CD4-positive, alpha-beta T cell treated with Interleukin-21 for 1 hour (primary cell): ENCODE measurements around the gene SLC30A3.
A peak's percentile ranks its signal among the peaks of the same experiment; 100 is the strongest.

Source experiments
- DNase-seq: peaks from one replicate; pipeline ENCODE4 v3.0.0-alpha.2; 2020

SLC30A3 gene

DNA sequence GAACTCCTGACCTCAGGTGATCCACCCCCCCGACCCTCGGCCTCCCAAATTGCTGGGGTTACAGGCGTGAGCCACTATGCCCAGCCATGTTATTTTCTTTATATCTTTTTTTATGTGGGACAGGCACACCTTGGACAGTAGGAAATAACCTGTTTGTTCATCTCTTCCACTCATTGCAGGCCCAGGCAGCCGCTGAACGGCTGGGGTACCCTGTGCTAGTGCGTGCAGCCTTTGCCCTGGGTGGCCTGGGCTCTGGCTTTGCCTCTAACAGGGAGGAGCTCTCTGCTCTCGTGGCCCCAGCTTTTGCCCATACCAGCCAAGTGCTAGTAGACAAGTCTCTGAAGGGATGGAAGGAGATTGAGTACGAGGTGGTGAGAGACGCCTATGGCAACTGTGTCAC, 37.3 kb downstream of the SLC30A3 start:
- DNase-seq = no peak

DNA sequence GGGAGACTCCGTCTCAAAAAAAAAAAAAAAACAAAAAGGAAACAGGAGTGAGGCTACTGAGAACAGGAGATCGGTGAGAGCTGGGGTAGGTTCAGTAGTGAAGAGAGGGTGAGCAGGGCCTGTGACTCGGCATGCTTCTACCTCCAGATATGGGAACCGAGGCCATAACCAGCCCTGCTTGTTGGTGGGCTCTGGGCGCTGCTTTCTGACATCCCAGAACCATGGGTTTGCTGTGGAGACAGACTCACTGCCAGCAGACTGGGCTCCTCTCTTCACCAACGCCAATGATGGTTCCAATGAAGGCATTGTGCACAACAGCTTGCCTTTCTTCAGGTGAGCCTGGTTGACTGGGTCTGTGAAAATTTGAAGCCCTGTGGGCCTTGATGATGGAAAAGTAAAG, 39.4 kb downstream of the SLC30A3 start:
- no peak for DNase-seq

DNA sequence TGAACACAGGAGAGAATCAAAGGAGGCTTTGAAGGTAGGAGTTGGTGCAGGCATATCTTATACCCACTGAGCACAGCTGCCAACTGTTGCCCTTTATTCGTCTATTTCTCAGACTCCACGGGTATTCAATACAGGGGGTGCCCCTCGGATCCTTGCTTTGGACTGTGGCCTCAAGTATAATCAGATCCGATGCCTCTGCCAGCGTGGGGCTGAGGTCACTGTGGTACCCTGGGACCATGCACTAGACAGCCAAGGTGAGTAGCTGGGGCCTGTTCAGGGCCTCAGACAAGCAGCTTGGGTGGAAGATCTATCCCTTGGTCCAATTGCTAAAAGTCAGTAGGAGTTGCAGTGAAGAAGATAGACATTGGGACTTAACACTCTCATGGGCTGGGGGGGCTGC, 40.4 kb downstream of the SLC30A3 start:
- no peak for DNase-seq

DNA sequence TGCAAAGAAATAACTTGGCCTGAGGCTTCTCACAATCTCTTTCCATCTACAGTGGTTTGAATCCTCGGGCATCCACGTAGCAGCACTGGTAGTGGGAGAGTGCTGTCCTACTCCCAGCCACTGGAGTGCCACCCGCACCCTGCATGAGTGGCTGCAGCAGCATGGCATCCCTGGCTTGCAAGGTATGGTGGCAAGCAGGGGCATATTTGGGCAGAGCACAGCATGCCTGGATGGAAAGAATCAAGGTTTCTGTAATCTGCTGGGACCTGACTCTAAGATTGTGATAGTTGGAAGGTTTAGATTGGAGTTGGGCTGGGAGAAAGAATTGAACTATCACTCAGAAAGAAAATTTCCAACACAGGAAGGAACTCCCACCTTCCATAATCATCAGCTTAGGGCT, 41.7 kb downstream of the SLC30A3 start:
- no peak for DNase-seq

DNA sequence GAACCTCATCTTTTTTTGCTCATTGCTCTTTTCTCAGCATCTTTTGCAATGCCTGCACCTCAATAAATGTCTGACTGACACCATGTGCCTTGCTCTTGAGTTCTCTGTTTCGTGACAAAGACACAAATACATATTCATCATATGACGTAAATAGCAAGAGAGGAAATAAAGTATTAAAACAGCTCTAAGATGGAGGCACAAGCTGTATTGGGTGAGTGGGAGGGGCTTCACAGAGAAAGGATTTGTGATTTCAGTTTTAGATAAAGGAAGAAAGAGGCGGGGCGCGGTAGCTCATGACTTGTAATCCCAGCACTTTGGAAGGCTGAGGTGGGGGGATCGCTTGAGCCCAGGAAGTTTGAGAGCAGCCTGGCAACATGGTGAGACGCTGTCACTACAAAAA, 42.8 kb downstream of the SLC30A3 start:
- DNase-seq = no peak

DNA sequence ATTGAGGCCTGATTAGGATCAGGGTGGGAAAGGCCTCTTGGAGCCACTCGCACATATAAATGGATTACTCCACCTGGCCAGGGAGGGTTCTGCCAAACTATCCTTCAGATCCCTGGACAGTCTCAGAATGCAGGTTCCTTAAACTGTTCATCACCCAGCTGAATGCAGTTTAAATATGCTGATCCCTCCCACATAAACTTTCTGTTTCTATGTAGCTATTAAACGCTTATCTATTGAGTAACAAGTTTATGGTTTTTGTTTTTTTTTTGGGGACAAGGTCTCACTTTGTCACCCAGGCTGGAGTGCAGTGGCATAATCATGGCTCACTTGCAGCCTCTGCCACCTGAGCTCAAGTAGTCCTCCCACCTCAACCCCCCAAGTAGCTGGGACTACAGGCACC, 43.8 kb downstream of the SLC30A3 start:
- DNase-seq = no peak

DNA sequence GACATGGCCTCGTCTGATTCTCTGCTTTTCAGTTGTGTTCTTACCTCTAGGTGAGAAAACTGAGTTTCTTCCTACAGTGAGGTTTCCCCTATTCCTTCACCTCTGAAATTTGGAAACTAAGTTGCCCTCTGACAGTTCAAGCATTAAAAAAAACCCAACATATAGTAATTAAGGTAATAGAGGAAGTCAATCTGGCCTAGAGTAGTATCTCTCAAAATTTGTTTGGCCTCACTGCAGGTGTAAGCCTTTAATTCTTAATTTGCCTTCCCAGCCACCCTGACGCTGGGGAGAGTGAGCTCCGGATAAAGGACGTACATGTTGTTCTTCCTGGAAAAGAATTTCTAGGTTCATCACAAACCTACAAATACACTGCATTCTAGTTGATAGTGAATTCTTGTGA, 44.2 kb downstream of the SLC30A3 start:
- DNase-seq = no peak

DNA sequence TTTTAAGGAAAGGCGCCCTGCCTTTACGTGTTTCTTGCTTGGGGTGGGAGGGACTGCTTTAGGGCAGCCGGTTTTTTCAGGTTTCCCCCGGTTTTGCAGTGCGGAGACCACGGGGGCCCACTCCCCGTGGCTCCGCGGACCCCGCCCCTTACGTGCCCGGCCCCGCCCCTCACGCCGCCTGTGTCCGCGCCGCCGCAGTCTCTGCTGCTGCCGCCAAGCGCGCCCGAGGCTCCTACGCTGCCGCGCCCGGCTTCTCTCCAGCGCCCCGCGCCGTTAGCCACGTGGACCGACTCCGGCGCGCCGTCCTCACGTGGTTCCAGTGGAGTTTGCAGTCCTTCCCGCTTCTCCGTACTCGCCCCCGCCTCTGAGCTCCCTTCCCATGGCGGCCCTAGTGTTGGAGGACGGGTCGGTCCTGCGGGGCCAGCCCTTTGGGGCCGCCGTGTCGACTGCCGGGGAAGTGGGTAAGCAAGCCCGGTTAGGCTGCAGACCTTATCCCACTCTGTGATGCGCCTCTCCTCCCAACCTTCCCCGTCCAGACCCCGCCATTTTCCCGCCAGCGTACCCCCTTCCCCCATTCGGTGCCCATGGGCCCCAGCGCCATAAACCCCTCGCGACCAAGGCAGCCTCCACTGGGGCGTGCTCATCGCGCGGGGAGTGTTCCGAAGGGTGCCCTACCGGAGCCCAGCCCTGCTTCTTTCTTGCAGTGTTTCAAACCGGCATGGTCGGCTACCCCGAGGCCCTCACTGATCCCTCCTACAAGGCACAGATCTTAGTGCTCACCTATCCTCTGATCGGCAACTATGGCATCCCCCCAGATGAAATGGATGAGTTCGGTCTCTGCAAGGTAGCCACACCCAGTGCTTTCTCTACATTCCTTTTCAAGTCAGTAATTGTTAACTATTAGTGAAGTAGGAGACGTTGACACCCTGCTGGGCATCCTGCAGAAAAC, 45.4 kb downstream of the SLC30A3 start, which contains the start of gene CAD:
TSS of gene CAD (plus strand) at position 197 of the 949 bp plus-strand sequence. CDS start at position 380, 183 bp downstream.
- peak; percentile 88 for DNase-seq

DNA sequence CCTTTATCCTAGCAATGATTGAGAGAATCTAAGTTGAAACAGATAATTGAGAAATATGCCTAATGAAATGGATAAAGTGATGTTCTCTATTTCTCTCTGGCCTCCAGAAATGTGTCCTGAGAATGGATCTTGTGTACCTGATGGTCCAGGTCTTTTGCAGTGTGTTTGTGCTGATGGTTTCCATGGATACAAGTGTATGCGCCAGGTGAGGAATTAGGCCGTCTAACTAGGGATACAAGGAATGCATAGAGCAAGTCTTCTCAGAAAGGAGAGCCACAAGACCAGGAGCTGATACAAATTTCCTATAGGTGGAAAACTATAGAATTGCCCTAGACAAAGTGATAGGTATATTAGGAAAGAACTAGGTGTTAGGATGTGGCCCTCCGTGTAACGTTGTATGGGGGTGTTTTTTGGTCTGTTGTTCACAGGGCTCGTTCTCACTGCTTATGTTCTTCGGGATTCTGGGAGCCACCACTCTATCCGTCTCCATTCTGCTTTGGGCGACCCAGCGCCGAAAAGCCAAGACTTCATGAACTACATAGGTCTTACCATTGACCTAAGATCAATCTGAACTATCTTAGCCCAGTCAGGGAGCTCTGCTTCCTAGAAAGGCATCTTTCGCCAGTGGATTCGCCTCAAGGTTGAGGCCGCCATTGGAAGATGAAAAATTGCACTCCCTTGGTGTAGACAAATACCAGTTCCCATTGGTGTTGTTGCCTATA, 46.3 kb downstream of the SLC30A3 start:
- DNase-seq = no peak

DNA sequence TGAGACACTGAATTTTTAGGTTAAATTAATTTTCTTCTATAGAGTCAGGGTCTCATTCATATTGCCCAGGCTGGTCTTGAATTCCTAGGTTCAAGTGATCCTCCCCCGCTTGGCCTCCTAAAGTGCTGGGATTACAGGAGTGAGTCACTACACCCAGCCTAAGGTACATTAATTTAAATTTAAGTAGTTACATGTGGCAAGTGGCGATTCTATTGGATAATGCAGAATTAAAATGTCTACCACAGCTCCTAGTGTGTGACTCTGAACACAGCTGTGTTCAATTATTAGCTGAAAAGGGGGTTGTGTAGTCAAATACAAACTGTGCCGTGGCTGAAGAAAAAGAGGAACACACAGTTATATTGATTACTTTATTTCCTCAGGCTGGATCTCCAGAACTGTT, 47.9 kb downstream of the SLC30A3 start:
- no peak for DNase-seq

DNA sequence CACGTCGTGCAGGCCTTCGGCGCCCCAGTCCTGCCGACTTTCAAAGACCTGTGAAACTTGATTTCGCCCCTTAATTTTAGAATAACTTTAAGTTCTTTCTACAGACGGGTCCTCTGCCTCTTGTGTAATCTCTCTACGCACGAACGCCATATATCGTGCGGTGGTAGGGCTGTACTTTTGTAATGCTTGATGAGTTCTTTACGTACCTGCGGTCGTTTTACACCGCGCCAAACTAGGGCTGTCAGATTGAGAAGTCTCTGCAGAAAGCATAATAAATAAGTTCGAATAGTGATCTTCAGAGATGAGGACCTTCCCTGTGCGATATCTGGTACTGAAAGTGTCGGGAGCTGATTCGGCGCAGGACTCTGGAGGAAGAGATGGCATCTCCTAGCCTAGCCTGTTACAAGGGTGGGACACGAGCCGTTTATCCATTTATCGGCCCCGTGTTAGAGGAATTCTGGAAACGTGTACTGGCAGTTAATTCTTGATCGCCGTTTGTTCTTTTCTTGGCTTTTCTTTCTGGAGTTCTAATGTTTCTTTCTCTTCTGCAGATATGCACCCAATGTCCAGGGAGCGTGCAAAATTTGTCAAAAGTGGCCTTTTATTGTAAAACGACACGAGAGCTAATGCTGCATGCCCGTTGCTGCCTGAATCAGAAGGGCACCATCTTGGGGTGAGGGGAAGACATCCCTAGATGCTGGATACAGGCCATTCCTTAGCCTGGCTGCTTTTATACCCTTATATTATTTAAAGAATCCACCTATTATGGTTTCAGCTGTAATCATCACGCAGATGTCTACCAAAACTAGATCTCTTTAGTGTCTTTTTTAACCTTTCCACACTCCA, 50.0 kb downstream of the SLC30A3 start:
- peak; percentile 66 for DNase-seq

DNA sequence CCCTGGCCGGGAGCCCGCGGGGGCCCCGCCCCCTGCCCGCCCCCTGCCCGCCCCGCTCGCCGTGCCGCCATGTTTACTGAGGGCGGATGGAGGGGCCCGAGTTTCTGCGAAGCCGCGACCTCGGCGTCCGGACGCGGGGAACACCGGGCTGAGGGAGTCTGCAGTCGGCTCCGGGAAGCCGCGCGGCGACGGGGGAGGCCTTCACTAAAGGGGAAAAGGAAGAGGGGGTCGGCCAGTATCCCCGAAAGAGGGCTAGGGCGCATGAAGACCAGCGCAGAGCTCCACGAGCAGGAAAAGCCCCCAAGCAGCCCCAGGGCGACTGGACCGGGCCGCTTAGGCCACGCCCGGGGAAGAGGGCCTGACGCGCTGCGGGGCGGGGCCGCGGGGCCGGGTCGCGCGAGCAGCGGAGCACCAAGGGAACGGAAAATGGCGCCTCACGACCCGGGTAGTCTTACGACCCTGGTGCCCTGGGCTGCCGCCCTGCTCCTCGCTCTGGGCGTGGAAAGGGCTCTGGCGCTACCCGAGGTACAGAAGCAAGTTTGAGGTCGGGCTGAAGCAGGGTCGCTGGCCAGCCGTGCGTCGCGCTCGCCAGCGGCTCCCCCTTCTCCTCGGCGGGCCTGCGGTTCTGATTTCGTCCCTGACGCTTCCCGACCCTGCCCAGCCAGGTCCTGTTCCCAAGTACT, 50.8 kb downstream of the SLC30A3 start, which contains the start of the genes ATRAID and SLC5A6:
TSS of gene ATRAID (plus strand) at position 99 of the 683 bp plus-strand sequence. CDS start at position 427, 328 bp downstream.
TSS of gene SLC5A6 (minus strand) at position 326 of the 683 bp plus-strand sequence. CDS start 4,618 bp downstream, outside the sequence.
- peak; percentile 89 for DNase-seq

DNA sequence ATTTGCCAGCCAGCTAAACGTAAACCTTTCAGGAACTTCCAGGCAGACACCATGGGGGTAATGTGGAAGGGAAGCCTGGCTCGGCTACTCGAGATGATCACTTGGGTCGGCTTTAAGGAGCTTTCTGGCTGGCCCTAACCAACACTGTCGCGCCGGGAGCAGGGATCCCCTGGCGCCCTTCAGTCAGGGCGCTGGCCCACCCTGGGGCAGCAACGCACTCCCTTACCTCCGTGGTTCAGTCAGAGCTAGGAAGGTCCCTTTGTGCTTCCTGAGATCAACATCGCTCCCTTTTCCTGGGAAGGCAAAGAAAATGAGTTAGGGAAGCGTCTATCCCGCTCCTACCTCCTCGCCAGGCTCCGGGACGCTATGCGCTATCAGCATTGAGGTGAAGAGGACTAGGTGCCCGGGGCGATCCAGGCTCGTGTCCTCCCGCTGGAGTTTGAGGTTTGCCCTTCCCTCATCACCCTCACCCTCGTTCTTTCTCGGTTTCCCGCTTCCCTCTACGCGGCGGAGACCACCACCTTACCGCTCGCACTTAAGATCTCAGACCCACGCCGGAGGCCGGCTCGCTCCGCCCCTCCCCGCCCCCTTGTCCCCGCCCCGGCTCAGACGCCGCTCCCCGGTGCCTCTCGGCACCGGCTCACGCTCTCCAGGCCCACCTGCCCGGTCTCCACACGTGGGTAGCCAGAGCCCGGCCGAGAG, 51.5 kb downstream of the SLC30A3 start:
- DNase-seq = no peak

DNA sequence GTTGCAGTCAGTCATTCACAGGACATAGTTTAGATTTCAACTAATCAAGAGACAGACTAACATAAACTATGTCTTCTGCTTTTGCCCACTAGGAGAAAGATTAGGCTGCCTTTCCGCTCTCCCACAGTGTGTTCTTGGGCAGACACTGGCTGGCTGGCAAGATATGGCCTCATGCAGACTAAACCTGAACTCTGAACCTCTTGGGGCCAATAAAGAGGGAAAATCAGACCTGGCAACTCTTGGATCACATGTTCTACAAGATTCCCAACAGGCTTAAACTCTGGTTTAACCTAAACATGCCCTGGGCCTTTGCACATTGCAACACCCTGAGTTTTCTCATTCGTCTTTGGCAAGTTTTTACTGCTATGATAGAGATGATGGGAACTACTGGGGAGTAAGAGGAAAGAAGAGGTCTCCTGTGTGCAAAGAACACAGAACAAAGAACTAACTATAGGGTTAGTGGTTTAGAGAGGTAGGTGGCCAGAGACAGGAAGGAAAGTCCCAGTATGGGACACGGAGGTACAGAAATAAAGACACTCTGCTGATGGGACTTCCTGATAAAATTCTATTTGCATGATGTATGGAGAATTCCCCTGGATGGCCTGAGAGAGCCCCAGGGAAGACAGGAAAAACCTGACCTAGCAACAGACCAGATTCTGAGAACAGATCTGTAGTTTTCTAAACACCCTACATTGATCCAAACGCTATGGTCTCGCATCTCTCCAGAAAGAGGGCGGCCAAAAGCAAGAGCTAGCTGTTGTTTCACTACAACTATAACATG, 53.0 kb downstream of the SLC30A3 start:
- no peak for DNase-seq

DNA sequence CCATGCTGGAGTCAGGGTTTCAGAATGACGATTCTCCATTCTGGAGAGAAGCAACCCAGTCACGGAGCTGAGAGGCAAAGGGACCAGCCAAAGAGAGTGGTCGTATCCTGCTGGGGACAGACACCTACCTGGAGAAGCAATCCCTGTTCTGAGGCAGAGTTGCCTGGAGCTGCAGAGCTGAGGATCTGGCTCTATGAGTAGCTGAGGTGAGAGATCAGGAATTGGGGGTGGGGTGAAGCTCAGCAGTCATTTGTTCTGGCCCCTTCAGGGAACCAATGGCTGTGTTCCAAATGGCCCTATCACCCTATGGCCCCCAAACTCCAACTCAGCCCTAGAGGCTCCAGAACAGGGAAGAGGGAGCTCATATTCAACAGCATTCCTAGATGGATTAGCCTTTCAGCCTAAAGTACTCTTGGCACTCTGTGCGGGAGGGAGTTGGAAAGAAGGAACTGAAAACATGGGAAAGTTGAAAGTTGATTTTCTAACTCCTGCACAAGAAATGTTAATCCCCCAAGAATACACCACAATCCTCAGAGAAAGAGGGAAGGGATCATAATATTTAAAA, 54.3 kb downstream of the SLC30A3 start:
- no peak for DNase-seq

DNA sequence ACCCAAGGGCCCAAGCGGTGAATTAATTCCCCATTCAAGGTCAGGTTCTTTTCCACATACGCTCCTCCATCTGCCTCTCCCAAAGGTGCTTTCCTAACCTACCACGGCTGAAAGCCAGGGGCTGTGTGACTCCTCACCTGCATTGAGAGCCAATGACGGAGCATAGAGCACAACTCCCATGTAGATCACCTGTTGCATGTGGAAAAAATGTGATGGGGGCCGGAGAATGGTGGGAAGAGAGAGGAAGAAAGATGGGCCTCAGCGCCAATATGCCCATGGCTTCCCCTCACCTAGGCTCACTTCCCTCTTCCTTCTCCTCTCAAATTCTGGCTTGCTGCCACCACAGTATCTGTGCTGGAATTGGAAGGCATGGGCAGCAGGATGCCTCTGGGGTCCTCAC, 56.5 kb downstream of the SLC30A3 start:
- DNase-seq = no peak

DNA sequence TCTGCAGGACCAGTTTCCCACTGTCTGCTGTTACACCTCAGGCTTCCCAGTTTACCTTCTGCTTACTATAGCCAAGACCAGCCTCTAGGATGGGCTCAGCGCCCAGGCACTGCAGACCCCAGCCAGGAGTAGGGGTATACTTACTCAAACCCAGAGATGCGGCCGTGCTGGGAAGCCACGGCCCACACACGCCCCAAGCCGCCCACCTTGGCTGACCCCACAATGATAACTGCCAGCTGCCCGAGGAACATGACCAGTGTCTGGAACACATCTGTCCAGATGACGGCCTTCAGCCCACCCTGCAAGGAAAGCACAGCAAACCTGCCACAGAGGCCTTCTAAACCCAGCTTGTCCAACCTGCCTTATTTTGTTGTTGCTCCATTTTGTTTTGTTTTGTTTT, 57.6 kb downstream of the SLC30A3 start:
- DNase-seq = no peak

DNA sequence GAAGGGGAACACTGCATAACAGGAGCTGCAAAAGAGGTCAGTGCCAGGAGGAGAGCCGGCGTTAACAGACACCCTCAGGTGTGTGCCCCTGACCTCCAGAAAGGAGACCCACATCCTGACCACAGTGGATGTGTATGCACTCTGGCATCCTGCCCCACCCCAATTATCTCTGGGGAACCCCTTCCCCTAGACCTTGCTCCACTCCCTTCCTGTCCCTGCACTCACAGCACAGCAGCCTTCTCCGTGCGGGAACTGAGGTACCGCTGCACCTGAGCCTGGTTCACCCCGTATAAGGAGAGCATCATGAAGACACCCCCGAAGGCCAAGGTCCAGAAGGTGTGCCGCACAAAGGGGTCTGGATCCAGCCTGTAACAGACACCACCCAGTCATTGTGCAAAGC, 58.3 kb downstream of the SLC30A3 start:
- no peak for DNase-seq

DNA sequence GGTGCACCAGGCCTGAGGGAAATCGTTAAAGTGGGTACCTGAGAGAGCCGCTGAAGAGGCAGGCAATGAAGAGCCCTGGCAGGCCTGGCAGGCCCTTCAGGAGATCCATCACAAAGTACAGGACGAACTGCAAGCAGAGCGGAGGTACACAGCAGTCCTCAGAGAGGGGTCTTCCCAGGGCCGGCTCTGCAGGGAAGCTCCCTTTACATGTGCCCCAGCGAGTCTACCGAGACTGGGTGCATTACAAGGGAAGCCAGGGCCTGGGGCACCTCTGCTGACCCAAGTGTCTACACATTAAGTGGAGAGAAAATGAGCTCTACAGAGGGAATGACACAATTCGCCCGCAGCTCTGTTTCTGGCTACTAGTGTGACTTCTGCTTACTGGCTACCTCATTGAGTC, 59.1 kb downstream of the SLC30A3 start:
- DNase-seq = no peak
